ENCODE measurements around the gene ROR2.

DNA sequence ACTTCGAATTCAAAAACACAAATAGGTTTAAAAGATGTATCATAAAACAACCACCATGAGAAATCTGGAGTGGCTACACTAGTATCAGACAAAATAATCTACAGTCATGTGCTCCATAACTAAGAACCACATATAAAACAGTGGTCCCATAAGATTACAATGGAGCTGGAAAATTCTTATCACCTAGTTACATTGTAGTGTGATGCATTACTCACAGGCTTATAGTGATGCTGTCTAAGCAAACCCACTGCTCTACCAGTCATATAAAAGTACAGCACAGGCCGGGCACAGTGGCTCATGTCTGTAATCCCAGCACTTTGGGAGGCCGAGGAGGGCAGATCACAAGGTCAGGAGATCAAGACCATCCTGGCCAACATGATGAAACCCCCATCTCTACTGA, 160.1 kb downstream of the ROR2 start:
- TF ChIP-seq TOX (CRISPR knock-in tag; IDR thresholded peaks at IDR 0.05; ENCODE audit: borderline replicate concordance): no peak
- TF ChIP-seq ZC3H10 (CRISPR knock-in tag; IDR thresholded peaks at IDR 0.05): no peak

All from SK-N-SH treated with all-trans-retinoic acid at 6 μM for 48 hours (cell line).